Mesothelial cell of epicardium (in vitro differentiated cells): ENCODE results near the gene ASCC1. TPM values are rescaled to one million over a fixed set of nuclear protein-coding genes. Genes with fewer than 3 reads are reported as not detected.
A peak's percentile ranks its signal among the peaks of the same experiment; 100 is the strongest.

Source experiments
- DNase-seq, 2 experiments: peaks; one replicate each; pipeline ENCODE4 v3.0.0; 2021; ENCODE audit warnings: low spot score in 2 of 2; ENCODE audit not compliant: unreplicated experiment in 2 of 2
- H3K27ac Mint-ChIP-seq: 2 replicates; pipeline ENCODE4 v1.8.0; 2021; ENCODE audit warnings: mixed read lengths
- H3K27me3 Mint-ChIP-seq: 2 replicates; pipeline ENCODE4 v1.8.0; 2021; ENCODE audit warnings: low read depth, mixed read lengths
- H3K36me3 Mint-ChIP-seq: 2 replicates; pipeline ENCODE4 v1.8.0; 2021; ENCODE audit warnings: mixed read lengths
- H3K4me1 Mint-ChIP-seq: 2 replicates; pipeline ENCODE4 v1.8.0; 2021; ENCODE audit warnings: mixed read lengths
- H3K4me3 Mint-ChIP-seq: 2 replicates; pipeline ENCODE4 v1.8.0; 2021; ENCODE audit warnings: mild to moderate bottlenecking, moderate library complexity, mixed read lengths
- H3K9me3 Mint-ChIP-seq: 2 replicates; pipeline ENCODE4 v1.8.0; 2021; ENCODE audit warnings: mixed read lengths
- total RNA-seq: library from RNA; stranded (reverse); gene quantifications from 3 replicates; pipeline ENCODE4 v1.2.1, GENCODE V29; 2021
- TF ChIP-seq, protein P1 (sequence below): fragments of 200-600 bp; sonication (generic); IDR thresholded peaks from one replicate; pipeline ENCODE4 v1.5.0; 2021; ENCODE audit warnings: antibody characterized with exemption; ENCODE audit not compliant: unreplicated experiment

ASCC1 gene
- total RNA-seq, 1 donor from 2014 or later, result 36.6 TPM

DNA sequence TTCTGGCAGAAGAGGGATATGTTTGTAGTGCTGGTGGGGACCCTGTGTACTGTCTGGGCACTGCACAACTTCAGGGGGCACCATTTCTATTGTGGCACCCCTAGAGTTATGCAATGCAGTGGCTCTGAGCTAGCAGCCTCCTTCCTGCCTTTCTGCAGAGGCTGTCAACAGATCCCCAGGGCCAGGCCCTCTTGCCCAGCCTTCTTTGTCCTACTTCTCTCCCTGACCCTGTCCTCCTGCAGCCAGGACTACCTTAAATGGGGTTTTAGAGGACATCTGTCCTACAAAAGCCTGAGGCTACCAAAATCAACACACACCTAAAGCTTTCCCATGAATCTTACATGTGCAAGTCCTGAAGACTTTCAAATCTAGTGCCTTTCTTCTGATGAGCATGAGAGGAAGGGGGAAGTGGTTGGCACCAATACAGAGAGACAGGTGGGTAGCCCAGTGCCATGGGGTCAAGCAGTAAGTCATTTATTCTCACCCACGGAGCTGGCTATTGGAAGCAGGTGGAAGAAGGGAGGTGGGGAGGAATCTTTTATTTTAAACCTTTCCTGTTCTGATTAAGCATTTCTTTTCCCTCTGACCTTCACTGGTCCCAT lies 130.1 kb downstream of the ASCC1 start:
- no peaks in the 10 kb centered on the region for H3K9me3 Mint-ChIP-seq
- TF ChIP-seq, protein P1, sequence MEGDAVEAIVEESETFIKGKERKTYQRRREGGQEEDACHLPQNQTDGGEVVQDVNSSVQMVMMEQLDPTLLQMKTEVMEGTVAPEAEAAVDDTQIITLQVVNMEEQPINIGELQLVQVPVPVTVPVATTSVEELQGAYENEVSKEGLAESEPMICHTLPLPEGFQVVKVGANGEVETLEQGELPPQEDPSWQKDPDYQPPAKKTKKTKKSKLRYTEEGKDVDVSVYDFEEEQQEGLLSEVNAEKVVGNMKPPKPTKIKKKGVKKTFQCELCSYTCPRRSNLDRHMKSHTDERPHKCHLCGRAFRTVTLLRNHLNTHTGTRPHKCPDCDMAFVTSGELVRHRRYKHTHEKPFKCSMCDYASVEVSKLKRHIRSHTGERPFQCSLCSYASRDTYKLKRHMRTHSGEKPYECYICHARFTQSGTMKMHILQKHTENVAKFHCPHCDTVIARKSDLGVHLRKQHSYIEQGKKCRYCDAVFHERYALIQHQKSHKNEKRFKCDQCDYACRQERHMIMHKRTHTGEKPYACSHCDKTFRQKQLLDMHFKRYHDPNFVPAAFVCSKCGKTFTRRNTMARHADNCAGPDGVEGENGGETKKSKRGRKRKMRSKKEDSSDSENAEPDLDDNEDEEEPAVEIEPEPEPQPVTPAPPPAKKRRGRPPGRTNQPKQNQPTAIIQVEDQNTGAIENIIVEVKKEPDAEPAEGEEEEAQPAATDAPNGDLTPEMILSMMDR, result no peak
- H3K36me3 Mint-ChIP-seq, result no peaks in the 10 kb centered on the region
- H3K27ac Mint-ChIP-seq, result no peak overlapping the region
- peaks cover 61% of the 10 kb centered on the region for H3K27me3 Mint-ChIP-seq
- DNase-seq, result no peak
- peak overlapping the region; percentile 65 for H3K4me3 Mint-ChIP-seq
- peaks cover 34% of the 10 kb centered on the region for H3K4me1 Mint-ChIP-seq

DNA sequence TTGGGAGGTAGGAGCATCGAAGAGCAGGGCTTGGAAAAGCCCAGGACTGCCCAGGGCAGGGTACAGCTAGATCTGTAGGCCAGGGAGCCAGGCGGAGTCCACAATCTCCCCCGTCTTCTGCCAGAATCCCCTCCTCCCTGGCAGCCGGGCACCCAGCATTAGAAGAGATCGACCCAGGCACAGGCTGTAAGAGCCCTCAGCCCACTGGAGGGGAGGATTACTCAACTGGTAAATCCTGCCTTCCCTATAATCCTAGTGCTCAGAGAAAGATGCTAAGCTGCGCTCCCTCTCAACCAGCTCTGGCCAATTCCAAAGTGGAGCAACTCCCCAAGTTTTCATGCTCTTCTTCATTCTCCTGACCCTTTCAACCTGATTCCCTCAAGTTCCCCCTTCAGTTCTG lies 130.9 kb downstream of the ASCC1 start:
- Mint-ChIP-seq H3K9me3 (no peaks in the 10 kb centered on the region), H3K27ac (no peak overlapping the region), H3K36me3 (no peaks in the 10 kb centered on the region), H3K4me3 (no peak overlapping the region), H3K4me1 (peaks cover 40% of the 10 kb centered on the region), H3K27me3 (peaks cover 55% of the 10 kb centered on the region)
- TF ChIP-seq, protein P1, result no peak
- no peak for DNase-seq

DNA sequence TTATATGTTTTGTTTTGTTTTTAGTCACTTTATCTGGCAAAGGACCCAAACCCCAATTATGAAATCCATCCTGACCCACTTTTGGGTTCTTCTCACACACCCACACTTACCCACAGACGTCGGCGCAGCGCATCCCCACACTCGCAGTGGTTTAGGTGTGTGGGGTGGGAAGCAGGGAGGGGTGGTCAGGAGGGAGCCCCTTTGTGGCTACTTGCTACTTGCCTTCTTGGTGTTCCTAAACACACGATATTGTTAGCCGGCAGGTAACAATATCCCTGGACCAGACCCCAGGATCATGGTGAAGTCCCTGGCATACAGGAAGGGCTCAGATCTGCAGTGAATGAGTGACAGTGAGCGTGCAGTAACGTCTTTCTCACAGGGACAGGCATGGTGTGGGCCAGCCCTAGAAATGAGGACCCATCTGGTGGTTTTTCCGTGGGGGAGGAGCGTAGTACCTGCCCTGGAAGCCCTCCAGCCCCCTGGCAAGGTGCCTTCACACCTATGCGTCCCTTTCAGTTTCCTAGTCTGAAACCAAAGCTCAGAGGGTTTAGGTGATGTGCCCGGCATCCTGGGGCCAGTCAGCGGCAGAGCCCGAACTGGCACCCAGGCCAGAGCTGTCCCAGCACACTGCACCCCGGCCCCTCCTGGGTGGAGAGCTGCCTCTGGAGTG lies 132.2 kb downstream of the ASCC1 start:
- no peak for DNase-seq
- Mint-ChIP-seq H3K27me3 (peaks cover 44% of the 10 kb centered on the region), H3K36me3 (no peaks in the 10 kb centered on the region), H3K4me3 (no peak overlapping the region), H3K9me3 (no peaks in the 10 kb centered on the region), H3K4me1 (peaks cover 46% of the 10 kb centered on the region), H3K27ac (no peak overlapping the region)
- TF ChIP-seq, protein P1, result no peak

DNA sequence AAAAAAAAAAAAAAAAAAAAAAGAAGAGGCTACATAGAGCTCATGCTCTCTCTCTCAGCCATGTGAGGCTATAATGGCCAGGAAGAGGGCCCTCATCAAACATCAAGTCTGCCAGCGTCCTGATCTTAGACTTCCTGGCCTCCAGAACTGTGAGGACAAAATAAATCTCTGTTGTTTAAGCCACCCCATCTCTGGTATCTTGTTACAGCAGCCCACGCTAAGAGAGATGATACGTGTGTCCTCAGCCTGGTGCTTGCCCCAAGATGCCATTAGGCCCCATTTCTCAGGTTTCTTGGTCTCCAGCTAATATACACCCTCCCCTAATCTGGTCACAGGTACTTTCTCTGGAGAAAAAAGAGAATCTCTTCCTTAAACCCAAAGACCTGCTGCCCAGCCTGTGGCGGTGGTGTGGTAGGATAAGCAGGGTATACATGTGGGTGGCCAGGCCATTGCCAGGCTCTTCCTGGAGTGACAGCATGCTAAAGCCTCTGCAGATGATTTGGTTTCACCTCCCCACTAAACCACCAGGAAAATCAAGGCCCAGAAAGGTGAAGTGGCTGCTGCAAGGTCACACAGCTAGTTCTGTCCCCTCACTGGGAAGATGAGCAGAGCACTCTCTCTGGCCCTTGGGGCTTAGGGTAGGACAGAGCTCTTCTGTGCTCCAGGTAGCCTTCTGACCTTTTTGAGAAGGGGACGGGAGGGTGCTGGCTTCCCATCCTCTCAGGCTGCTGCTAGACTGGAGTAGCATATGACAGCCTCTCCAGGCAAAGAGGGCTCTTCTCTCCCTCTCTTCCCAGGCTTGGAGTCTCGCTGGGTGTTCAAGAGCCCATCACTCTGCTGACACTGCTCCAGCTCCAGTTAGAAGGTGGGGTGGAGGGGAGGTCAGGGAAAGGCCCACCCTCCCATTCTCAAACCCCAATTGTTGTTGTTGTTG lies 133.0 kb downstream of the ASCC1 start:
- H3K4me1 Mint-ChIP-seq, result peaks cover 43% of the 10 kb centered on the region
- TF ChIP-seq, protein P1, result no peak
- peaks cover 36% of the 10 kb centered on the region for H3K27me3 Mint-ChIP-seq
- no peak overlapping the region for H3K27ac Mint-ChIP-seq
- no peaks in the 10 kb centered on the region for H3K36me3 Mint-ChIP-seq
- H3K9me3 Mint-ChIP-seq, result no peaks in the 10 kb centered on the region
- H3K4me3 Mint-ChIP-seq, result no peak overlapping the region
- DNase-seq, result no peak

DNA sequence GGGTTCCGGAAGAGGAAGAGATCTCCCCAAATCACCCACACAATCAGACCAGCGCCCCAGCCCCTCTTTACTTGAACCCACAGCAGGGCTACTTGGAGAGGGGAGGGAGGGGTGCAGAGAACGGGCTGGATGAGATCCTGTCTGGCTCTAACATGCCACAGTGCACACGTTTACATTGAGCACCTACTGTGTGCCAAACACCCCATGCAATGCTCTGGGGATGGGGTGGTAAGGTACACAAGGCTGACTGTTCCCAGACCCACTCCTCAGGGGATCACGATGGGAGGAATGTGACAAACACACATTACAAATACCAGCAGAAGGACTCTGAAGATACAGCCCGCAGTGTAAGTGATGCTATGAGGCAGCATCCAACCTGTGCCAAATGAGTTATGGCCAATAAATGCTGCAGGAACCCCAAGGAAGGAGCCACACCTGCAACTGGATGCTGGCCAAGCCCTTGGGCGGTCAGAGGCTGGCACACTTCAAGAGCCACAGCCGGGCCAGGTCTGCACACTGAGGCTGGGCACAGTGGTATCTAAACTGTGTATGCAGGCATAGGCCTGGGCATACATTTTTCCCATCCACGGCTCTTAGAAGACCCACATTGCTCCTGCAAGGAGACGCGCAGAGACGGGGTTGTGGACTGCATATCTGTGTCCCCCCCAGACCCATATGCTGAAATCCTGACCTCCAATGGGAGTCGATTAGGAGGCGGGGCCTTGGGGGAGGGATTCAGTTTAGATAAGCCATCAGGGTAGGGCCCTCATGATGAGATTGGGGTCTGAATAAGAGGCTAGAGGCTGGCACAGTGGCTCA lies 134.1 kb downstream of the ASCC1 start:
- H3K9me3 Mint-ChIP-seq, result no peaks in the 10 kb centered on the region
- DNase-seq, result no peak
- no peak overlapping the region for H3K4me3 Mint-ChIP-seq
- peaks cover 41% of the 10 kb centered on the region for H3K4me1 Mint-ChIP-seq
- H3K27ac Mint-ChIP-seq, result peak overlapping the region; percentile 93
- TF ChIP-seq, protein P1, result no peak
- peaks cover 29% of the 10 kb centered on the region for H3K27me3 Mint-ChIP-seq
- no peaks in the 10 kb centered on the region for H3K36me3 Mint-ChIP-seq
